Spleen (tissue), 11 donors: Measurements from ENCODE around the gene NACAD. TPM values are rescaled to one million over a fixed set of nuclear protein-coding genes. Genes with fewer than 3 reads are reported as not detected.

ENCODE experiments used
- DNase-seq: peaks from one replicate; pipeline ENCODE4 v3.0.0-alpha.2; 2020
- H3K27ac ChIP-seq, 8 donors: fragments of 200-600 bp; sonication (generic) in 7 of 8; 1 replicate in 4 of 8; 2 replicates in 4 of 8; pipeline versions ENCODE4 v1.5.0 to v1.8.0; 2016 to 2021; ENCODE audit warnings: inconsistent platforms in 4 of 8, mild to moderate bottlenecking in 4 of 8, moderate library complexity in 1 of 8
- H3K27me3 ChIP-seq, 7 donors: fragments of 200-600 bp; sonication (generic) in 6 of 7; replicated peaks in 1 of 7; 1 replicate in 4 of 7; 2 replicates in 3 of 7; pipeline versions ENCODE4 v1.5.0 to v1.8.0; 2016 to 2021; ENCODE audit warnings: inconsistent platforms in 3 of 7, mild to moderate bottlenecking in 1 of 7
- H3K36me3 ChIP-seq, 6 donors: fragments of 200-600 bp; sonication (generic) in 5 of 6; 1 replicate in 4 of 6; 2 replicates in 2 of 6; pipeline versions ENCODE4 v1.5.0 to v1.8.0; 2016 to 2021; ENCODE audit warnings: inconsistent platforms in 2 of 6
- H3K4me1 ChIP-seq, 6 donors: fragments of 200-600 bp; sonication (generic) in 5 of 6; 1 replicate in 3 of 6; 2 replicates in 3 of 6; pipeline versions ENCODE4 v1.5.0 to v1.8.0; 2016 to 2021; ENCODE audit warnings: inconsistent platforms in 3 of 6
- H3K4me3 ChIP-seq, 8 donors: fragments of 200-600 bp; sonication (generic) in 7 of 8; 1 replicate in 4 of 8; 2 replicates in 4 of 8; pipeline versions ENCODE4 v1.5.0 to v1.8.0; 2016 to 2021; ENCODE audit warnings: inconsistent platforms in 4 of 8, mild to moderate bottlenecking in 4 of 8, moderate library complexity in 2 of 8
- H3K9me3 ChIP-seq, 8 donors: fragments of 200-600 bp; sonication (generic) in 7 of 8; 1 replicate in 4 of 8; 2 replicates in 4 of 8; pipeline versions ENCODE4 v1.5.0 to v1.8.0; 2016 to 2021; ENCODE audit warnings: inconsistent platforms in 4 of 8
- POLR2A ChIP-seq, 3 donors: fragments of 450-650 bp; IDR thresholded peaks; one replicate each; pipeline ENCODE4 v1.5.1; 2017; ENCODE audit warnings: antibody characterized with exemption in 3 of 3, mild to moderate bottlenecking in 1 of 3
- POLR2AphosphoS5 ChIP-seq, 3 donors: sonication (generic); formaldehyde crosslinking; IDR thresholded peaks; one replicate each; pipeline ENCODE4 v1.5.1; 2017; ENCODE audit warnings: antibody characterized with exemption in 3 of 3
- WGBS, 5 donors: extraction: QIAGEN DNeasy Blood & Tissue Kit in 3 of 5; methylation state at CpG; one replicate each; pipeline versions ENCODE4 v1.1.5 to v1.1.7; 2013 to 2018; 5-methylcytosine and 5-hydroxymethylcytosine counted together
- intact Hi-C: fragments of 100-400 bp; cut with DNase I; formaldehyde crosslinking; loops from one replicate; pipeline ENCODE4 v1.15.0; 2023; ENCODE audit warnings: low total_unique reads
- polyA plus RNA-seq, 3 donors: library from polyadenylated mRNA; stranded (reverse); fragments of 200-250 nt; gene quantifications; one replicate each; pipeline ENCODE4 v1.2.1, GENCODE V29; 2013
- total RNA-seq, 7 donors: library from RNA; depleted of rRNA in 3 of 7; stranded (reverse); fragments of >200 nt in 3 of 7; fragmentation: NEBNext Ultra II Directional in 4 of 7; extraction: Animal tissue kit (Norgen Biotek cat#: 25700) in 4 of 7; gene quantifications; one replicate each; pipeline versions ENCODE4 v1.1.0 to v1.2.1, GENCODE V29; 2016 to 2021
- TF ChIP-seq, protein P1 (sequence below), 11 experiments: fragments of 200-600 bp in 7 of 11; fragments of 450-650 bp in 4 of 11; sonication (generic) in 4 of 11; IDR thresholded peaks in 8 of 11; conservative IDR thresholded peaks in 3 of 11; 1 replicate in 7 of 11; 2 replicates in 4 of 11; pipeline versions ENCODE4 v1.4.0 to v1.8.0; 2016 to 2021; ENCODE audit warnings: antibody characterized with exemption in 11 of 11, inconsistent platforms in 4 of 11, mild to moderate bottlenecking in 1 of 11
- donor health status: healthy with polysubstance abuse.
- donor health status: DM: no; HTN: no; CAD: no; lungs with moderate emphysema.
- donor health status: DM: no; HTN: no; CAD: no.
- donor health status: Bipolar disorder and iron deficiency.
- donor health status: healthy.
- donor health status: DM: no; HTN: no; CAD: no.
- donor health status: DM: yes; HTN: yes; CAD: no.

NACAD gene
- total and polyA plus RNA-seq, 10 donors: 0.30 to 6.2 (median 1.7) TPM

DNA sequence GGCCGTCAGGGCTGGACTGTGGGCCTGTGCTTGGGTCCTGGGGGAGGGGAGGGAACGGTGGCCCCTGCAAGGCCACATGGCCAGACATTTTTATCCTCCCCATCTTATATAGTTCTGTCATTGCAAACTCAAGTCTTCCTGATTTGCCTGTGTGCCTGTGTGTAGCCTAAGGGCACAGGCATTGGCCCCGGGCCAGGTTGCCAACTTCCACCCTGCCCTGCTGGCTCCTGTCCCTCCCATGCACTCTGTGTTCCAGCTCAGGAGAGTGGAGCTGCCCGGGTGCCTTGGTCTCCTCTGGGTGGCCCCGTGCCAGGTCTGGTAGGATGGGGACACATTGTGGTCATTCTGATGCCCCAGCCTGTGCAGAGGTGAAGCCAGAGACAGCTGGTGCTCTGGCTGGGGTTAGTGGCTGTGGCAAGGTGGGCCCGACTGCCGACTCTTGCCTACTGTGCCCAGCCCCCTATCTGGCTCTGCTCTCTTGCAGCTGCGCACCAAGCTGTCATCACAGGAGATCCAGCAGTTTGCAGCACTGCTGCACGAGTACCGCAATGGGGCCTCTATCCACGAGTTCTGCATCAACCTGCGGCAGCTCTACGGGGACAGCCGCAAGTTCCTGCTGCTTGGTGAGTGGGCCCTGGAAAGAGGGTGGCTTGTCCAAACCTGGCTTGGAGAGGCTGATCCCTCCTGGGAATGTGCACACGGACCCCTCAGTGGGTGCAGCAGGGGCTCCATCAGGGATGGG lies 14.8 kb downstream of the NACAD start:
- no peak overlapping the region for H3K4me3 ChIP-seq
- no peaks in the 10 kb centered on the region for H3K9me3 ChIP-seq
- H3K27ac ChIP-seq: peak overlapping the region in 1 of 8 donors; percentile 25
- no peaks in the 10 kb centered on the region for H3K27me3 ChIP-seq
- TF ChIP-seq POLR2AphosphoS5 (IDR thresholded peaks at IDR 0.05) (peak in 1 of 3 donors; percentile 47), POLR2A (IDR thresholded peaks at IDR 0.05) (no peak)
- intact Hi-C loops: no loop called here
- DNase-seq: peak; percentile 55
- peaks cover 0 to 19% (median 4%) of the 10 kb centered on the region in 6 donors for H3K4me1 ChIP-seq
- WGBS, 5 donors: 84 to 94% (median 91%) methylated on average over 10 to 15 of the region's 15 CpGs
- peaks cover 9 to 91% (median 88%) of the 10 kb centered on the region in 6 donors for H3K36me3 ChIP-seq

DNA sequence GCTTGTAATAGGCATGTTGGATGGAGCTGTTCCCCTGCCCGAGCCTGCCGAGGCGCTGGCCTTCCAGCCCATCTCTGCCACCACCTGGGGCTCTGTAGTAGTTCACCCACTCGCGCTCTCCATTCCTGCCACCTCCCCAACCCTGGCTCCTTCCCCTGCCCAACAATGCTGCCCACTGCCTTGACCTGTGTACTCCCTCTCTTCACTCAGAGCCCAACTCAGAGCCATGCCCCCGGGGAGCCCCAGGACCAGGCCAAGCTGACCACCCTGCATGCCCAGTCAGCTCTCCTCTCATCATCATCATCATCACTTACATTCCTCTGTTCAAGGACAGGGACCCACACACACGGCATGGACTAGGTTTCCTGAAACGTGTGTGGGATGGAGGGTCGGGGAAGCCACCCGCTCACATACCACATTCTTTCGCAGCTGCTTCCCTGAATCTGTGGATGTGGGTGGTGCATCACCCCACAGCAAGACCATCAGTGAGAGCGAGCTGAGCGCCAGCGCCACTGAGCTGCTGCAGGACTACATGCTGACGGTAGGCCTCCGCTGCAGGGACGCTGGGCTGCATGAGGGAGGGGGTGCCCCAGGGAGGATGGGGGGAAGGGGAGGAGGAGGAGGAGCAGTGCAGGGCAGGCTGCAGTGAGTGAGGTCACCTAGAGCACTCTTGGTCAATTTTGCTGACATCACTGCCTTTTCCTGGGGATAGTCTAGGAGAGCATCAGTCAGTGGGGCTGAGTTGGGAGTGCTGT lies 15.6 kb downstream of the NACAD start:
- H3K9me3 ChIP-seq: no peaks in the 10 kb centered on the region
- intact Hi-C loops: no loop called here
- H3K27ac ChIP-seq: peak overlapping the region in 1 of 8 donors; percentile 25
- WGBS, 5 donors: 84 to 89% (median 88%) methylated on average over 17 of the region's 17 CpGs
- no peaks in the 10 kb centered on the region for H3K27me3 ChIP-seq
- no peak for TF ChIP-seq POLR2A (IDR thresholded peaks at IDR 0.05)
- peak in 2 of 3 donors; percentile 8 for TF ChIP-seq POLR2AphosphoS5 (IDR thresholded peaks at IDR 0.05)
- TF ChIP-seq, protein P1, sequence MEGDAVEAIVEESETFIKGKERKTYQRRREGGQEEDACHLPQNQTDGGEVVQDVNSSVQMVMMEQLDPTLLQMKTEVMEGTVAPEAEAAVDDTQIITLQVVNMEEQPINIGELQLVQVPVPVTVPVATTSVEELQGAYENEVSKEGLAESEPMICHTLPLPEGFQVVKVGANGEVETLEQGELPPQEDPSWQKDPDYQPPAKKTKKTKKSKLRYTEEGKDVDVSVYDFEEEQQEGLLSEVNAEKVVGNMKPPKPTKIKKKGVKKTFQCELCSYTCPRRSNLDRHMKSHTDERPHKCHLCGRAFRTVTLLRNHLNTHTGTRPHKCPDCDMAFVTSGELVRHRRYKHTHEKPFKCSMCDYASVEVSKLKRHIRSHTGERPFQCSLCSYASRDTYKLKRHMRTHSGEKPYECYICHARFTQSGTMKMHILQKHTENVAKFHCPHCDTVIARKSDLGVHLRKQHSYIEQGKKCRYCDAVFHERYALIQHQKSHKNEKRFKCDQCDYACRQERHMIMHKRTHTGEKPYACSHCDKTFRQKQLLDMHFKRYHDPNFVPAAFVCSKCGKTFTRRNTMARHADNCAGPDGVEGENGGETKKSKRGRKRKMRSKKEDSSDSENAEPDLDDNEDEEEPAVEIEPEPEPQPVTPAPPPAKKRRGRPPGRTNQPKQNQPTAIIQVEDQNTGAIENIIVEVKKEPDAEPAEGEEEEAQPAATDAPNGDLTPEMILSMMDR (IDR thresholded peaks at IDR 0.05 in 8 of 11, conservative IDR thresholded peaks at IDR 0.05 in 3 of 11): no peak
- DNase-seq: peak; percentile 69
- H3K4me3 ChIP-seq: no peak overlapping the region
- H3K36me3 ChIP-seq: peaks cover 11 to 99% (median 96%) of the 10 kb centered on the region in 6 donors
- H3K4me1 ChIP-seq: peaks cover 0 to 25% (median 4%) of the 10 kb centered on the region in 6 donors

DNA sequence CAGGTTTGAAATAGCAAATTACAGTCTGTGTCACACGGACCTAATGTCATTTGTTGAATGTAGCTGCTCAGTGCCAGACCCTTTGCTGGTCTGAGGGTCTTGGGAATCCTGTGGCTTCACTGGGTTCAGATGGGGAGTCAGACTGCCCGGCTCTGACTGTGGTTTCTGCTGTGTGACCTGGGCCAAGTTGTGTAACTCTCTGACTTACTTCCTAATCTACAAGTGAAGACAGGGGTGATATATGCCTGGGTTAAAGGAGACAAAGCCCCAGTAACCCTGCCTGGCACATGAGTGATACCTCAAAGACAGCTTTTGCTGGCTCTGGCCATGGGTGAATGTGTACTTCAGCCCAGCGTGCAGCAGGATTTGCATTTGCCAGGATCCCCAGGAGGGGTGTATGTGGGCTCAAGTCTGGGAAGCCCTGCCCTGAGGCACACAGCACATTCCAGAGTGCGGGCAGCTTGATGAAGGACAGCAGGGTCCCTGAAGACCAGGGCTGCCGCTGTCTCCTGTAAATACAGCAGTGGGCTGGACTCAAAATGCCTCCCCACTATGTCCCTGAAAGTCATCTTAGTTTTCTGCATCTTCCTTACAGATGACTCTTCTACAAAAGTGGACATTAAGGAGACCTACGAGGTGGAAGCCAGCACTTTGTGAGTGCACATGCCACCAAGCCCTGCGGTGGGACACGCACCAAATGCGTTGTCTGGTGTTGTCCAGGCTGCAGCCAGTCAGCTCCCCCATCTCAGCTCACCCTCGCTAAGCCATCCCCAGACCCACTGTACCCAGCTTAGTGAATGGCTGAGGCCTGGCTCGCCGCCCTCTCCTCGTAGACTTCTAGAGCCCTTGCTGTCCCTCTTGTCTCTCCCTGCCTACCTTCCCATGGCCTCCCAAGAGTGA lies 16.4 kb downstream of the NACAD start:
- Histone ChIP-seq H3K4me3 (peak overlapping the region in 1 of 8 donors; percentile 13), H3K4me1 (peaks cover 0 to 32% (median 4%) of the 10 kb centered on the region in 6 donors), H3K9me3 (no peaks in the 10 kb centered on the region), H3K27ac (peak overlapping the region in 2 of 8 donors; percentile 61 to 69), H3K36me3 (peaks cover 11 to 100% (median 99%) of the 10 kb centered on the region in 6 donors), H3K27me3 (no peaks in the 10 kb centered on the region)
- TF ChIP-seq POLR2A (IDR thresholded peaks at IDR 0.05): no peak
- no peak for TF ChIP-seq POLR2AphosphoS5 (IDR thresholded peaks at IDR 0.05)
- TF ChIP-seq, protein P1 (IDR thresholded peaks at IDR 0.05 in 8 of 11, conservative IDR thresholded peaks at IDR 0.05 in 3 of 11): no peak
- 88 to 93% (median 89%) methylated on average over 11 to 13 of the region's 13 CpGs for WGBS, 5 donors
- intact Hi-C loops: no loop called here
- peak; percentile 67 for DNase-seq

DNA sequence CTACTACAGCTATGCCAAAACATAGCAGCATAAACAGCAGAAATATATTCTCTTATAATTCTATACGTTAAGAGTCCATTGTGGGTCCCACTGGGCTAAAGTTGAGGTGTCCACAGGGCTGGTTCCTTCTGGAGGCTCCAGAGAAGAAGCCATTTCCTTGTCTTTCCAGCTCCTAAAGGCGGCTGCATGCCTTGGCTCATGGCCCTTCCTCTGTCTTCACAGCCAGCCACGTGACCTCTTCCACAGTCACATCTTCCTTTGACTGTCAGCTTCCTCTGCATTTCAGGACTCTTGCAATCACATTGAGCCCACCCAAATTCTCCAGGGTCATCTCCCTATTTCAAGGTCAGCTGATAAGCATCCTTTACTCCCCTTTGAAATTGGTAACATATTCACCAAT lies 17.2 kb downstream of the NACAD start:
- Histone ChIP-seq H3K27ac (peak overlapping the region in 2 of 8 donors; percentile 61 to 69), H3K4me1 (peaks cover 0 to 37% (median 4%) of the 10 kb centered on the region in 6 donors), H3K36me3 (peaks cover 11 to 100% (median 97%) of the 10 kb centered on the region in 6 donors), H3K27me3 (no peaks in the 10 kb centered on the region), H3K9me3 (no peaks in the 10 kb centered on the region), H3K4me3 (peak overlapping the region in 1 of 8 donors; percentile 13)
- WGBS, 5 donors: 55 to 84% (median 78%) methylated on average over 3 of the region's 3 CpGs
- DNase-seq: peak; percentile 35
- intact Hi-C loops: no loop called here
- no peak for TF ChIP-seq POLR2A (IDR thresholded peaks at IDR 0.05)
- no peak for TF ChIP-seq POLR2AphosphoS5 (IDR thresholded peaks at IDR 0.05)
- TF ChIP-seq, protein P1 (IDR thresholded peaks at IDR 0.05 in 8 of 11, conservative IDR thresholded peaks at IDR 0.05 in 3 of 11): no peak
